ENCODE results near the gene MED10.

- TF ChIP-seq POLR2A (IDR thresholded peaks at IDR 0.05; ENCODE audit: low read depth, low read length) (no peak), TAF1 (IDR thresholded peaks at IDR 0.05; ENCODE audit: borderline replicate concordance, low read depth, low read length) (no peak), POLR2AphosphoS5 (IDR thresholded peaks at IDR 0.05; ENCODE audit: low read depth, low read length) (no peak)
These were observed 27.9 kb downstream of the MED10 start for GRCh38 chr5:6350277-6351090.

Measured in GM12892 (cell line).